ENCODE measurements around the gene HSF5.

The HSF5 gene

DNA sequence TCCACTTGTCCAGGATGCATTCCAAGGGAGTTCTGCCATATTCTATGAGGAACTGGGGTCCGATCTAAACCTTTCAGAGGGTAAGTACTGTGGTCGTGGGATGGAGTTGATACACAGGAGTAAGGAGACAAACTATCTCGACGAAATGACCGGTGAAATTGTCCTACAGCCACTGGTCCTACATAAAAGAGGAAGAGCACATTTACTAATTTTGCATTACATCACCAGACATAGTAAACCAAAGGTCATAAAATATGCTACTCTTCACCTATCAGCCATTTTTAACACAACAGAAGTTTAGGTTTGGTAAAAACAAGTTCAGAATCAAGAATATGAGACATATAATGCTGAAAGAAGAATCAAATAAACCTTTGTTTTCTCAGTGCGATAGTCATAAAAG is 8.1 kb downstream of the HSF5 start:
- Histone ChIP-seq H3K36me3 (ENCODE audit: control insufficient read depth in 1 of 2, insufficient read depth in 2 of 2, low read depth in 1 of 2, low read length in 2 of 2) (no peaks in the 10 kb centered on the region), H3K9ac (ENCODE audit: low read length) (no peak overlapping the region), H3K79me1 (replicated peaks; ENCODE audit: low read length, poor library complexity, severe bottlenecking) (no peaks in the 10 kb centered on the region), H2BK120ac (ENCODE audit: low read depth, low read length) (no peak overlapping the region), H2AFZ (ENCODE audit: low read depth, low read length) (no peak overlapping the region), H3K14ac (ENCODE audit: low read length in 2 of 2) (no peak overlapping the region), H2BK5ac (ENCODE audit: low read depth, low read length, poor library complexity, severe bottlenecking) (no peak overlapping the region), H3K18ac (ENCODE audit: low read depth in 1 of 2, low read length in 2 of 2) (no peak overlapping the region), H3K27me3 (ENCODE audit: control insufficient read depth in 1 of 2, insufficient read depth in 1 of 2, low read length in 2 of 2) (peaks cover 0 to 2% of the 10 kb centered on the region in 2 experiments), H3K4me1 (ENCODE audit: control insufficient read depth, insufficient read depth, low read depth, low read length) (no peaks in the 10 kb centered on the region), H2AK5ac (ENCODE audit: low read length, severe bottlenecking) (no peak overlapping the region), H3K4ac (ENCODE audit: low read depth in 1 of 2, low read length in 2 of 2) (no peak overlapping the region), H3K9me3 (ENCODE audit: control insufficient read depth, low read length) (no peaks in the 10 kb centered on the region), H3K27ac (ENCODE audit: low read length, poor library complexity, severe bottlenecking) (no peak overlapping the region), H3K4me3 (ENCODE audit: insufficient read depth in 1 of 2, low read depth in 1 of 2, low read length in 2 of 2) (no peak overlapping the region), H3K4me2 (ENCODE audit: low read length, poor library complexity, severe bottlenecking) (no peak overlapping the region), H4K91ac (ENCODE audit: low read length) (no peak overlapping the region), H3K23ac (ENCODE audit: low read length in 2 of 2) (no peak overlapping the region), H2BK15ac (ENCODE audit: low read depth, poor library complexity, severe bottlenecking) (no peak overlapping the region), H4K8ac (ENCODE audit: low read length) (no peak overlapping the region), H2BK12ac (ENCODE audit: low read length in 2 of 2) (no peak overlapping the region)
- WGBS = 88% methylated on average over 4 of the region's 6 CpGs
- DNase-seq = no peak

DNA sequence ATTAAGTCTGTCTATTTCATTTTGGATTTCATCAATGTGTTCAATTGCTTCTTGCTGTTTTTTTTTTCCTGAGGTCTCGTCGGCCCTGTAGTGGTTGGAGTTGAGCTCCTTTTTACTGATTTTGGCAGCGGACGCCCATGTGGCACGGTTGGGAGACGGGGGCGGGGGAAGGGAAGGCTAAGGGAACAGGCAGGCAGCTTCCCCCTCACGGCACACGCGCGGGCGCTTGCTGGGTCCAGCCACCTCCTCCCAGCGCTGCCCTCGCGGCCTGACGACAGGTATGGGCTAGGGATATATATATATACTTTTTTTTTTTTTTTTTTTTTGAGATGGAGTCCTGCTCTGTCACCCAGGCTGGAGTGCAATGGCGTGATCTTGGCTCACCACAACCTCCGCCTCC is 11.4 kb downstream of the HSF5 start:
- H3K36me3 ChIP-seq (ENCODE audit: control insufficient read depth in 1 of 2, insufficient read depth in 2 of 2, low read depth in 1 of 2, low read length in 2 of 2) = no peaks in the 10 kb centered on the region
- no peak overlapping the region for H2BK120ac ChIP-seq (ENCODE audit: low read depth, low read length)
- no peak overlapping the region for H3K23ac ChIP-seq (ENCODE audit: low read length in 2 of 2)
- no peak overlapping the region for H3K14ac ChIP-seq (ENCODE audit: low read length in 2 of 2)
- H3K4me3 ChIP-seq (ENCODE audit: insufficient read depth in 1 of 2, low read depth in 1 of 2, low read length in 2 of 2) = no peak overlapping the region
- H3K18ac ChIP-seq (ENCODE audit: low read depth in 1 of 2, low read length in 2 of 2) = no peak overlapping the region
- WGBS = 81% methylated on average over 7 of the region's 18 CpGs
- H3K4me2 ChIP-seq (ENCODE audit: low read length, poor library complexity, severe bottlenecking) = no peak overlapping the region
- H2BK15ac ChIP-seq (ENCODE audit: low read depth, poor library complexity, severe bottlenecking) = no peak overlapping the region
- no peak overlapping the region for H4K91ac ChIP-seq (ENCODE audit: low read length)
- no peaks in the 10 kb centered on the region for H3K79me1 ChIP-seq (replicated peaks; ENCODE audit: low read length, poor library complexity, severe bottlenecking)
- peaks cover 0 to 2% of the 10 kb centered on the region in 2 experiments for H3K27me3 ChIP-seq (ENCODE audit: control insufficient read depth in 1 of 2, insufficient read depth in 1 of 2, low read length in 2 of 2)
- no peak overlapping the region for H3K4ac ChIP-seq (ENCODE audit: low read depth in 1 of 2, low read length in 2 of 2)
- no peak for DNase-seq
- no peaks in the 10 kb centered on the region for H3K4me1 ChIP-seq (ENCODE audit: control insufficient read depth, insufficient read depth, low read depth, low read length)
- no peak overlapping the region for H4K8ac ChIP-seq (ENCODE audit: low read length)
- H2AK5ac ChIP-seq (ENCODE audit: low read length, severe bottlenecking) = no peak overlapping the region
- no peaks in the 10 kb centered on the region for H3K9me3 ChIP-seq (ENCODE audit: control insufficient read depth, low read length)
- no peak overlapping the region for H2AFZ ChIP-seq (ENCODE audit: low read depth, low read length)
- no peak overlapping the region for H3K27ac ChIP-seq (ENCODE audit: low read length, poor library complexity, severe bottlenecking)
- no peak overlapping the region for H3K9ac ChIP-seq (ENCODE audit: low read length)
- no peak overlapping the region for H2BK5ac ChIP-seq (ENCODE audit: low read depth, low read length, poor library complexity, severe bottlenecking)
- H2BK12ac ChIP-seq (ENCODE audit: low read length in 2 of 2) = no peak overlapping the region

DNA sequence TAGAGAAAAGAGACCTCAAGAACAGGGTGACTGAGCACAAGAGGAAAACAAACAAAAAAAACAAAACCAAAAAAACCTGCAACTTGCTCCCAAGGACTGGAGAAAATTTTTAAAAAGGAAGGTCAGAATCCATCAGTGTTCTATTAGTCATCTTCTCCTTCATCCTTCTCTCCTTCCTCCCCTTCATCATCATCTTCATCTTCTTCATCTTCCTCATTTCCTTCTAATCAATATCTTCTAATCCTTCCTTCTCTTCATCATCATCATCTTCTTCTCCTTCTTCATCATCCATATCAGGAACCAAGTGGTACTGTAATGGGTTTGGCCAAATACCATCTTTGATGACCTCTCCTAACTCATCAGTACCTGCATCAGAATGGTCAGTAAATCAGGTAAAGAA is 12.2 kb downstream of the HSF5 start:
- peaks cover 0 to 2% of the 10 kb centered on the region in 2 experiments for H3K27me3 ChIP-seq (ENCODE audit: control insufficient read depth in 1 of 2, insufficient read depth in 1 of 2, low read length in 2 of 2)
- no peak overlapping the region for H3K14ac ChIP-seq (ENCODE audit: low read length in 2 of 2)
- no peak overlapping the region for H4K8ac ChIP-seq (ENCODE audit: low read length)
- no peak overlapping the region for H3K9ac ChIP-seq (ENCODE audit: low read length)
- no peak overlapping the region for H3K23ac ChIP-seq (ENCODE audit: low read length in 2 of 2)
- no peak for DNase-seq
- no peaks in the 10 kb centered on the region for H3K9me3 ChIP-seq (ENCODE audit: control insufficient read depth, low read length)
- H3K4ac ChIP-seq (ENCODE audit: low read depth in 1 of 2, low read length in 2 of 2) = no peak overlapping the region
- H2AK5ac ChIP-seq (ENCODE audit: low read length, severe bottlenecking) = no peak overlapping the region
- H3K4me2 ChIP-seq (ENCODE audit: low read length, poor library complexity, severe bottlenecking) = no peak overlapping the region
- no peak overlapping the region for H2AFZ ChIP-seq (ENCODE audit: low read depth, low read length)
- no peak overlapping the region for H4K91ac ChIP-seq (ENCODE audit: low read length)
- no peak overlapping the region for H2BK5ac ChIP-seq (ENCODE audit: low read depth, low read length, poor library complexity, severe bottlenecking)
- H2BK15ac ChIP-seq (ENCODE audit: low read depth, poor library complexity, severe bottlenecking) = no peak overlapping the region
- no peak overlapping the region for H3K27ac ChIP-seq (ENCODE audit: low read length, poor library complexity, severe bottlenecking)
- H3K4me3 ChIP-seq (ENCODE audit: insufficient read depth in 1 of 2, low read depth in 1 of 2, low read length in 2 of 2) = no peak overlapping the region
- H3K4me1 ChIP-seq (ENCODE audit: control insufficient read depth, insufficient read depth, low read depth, low read length) = no peaks in the 10 kb centered on the region
- H3K18ac ChIP-seq (ENCODE audit: low read depth in 1 of 2, low read length in 2 of 2) = no peak overlapping the region
- H2BK120ac ChIP-seq (ENCODE audit: low read depth, low read length) = no peak overlapping the region
- H3K79me1 ChIP-seq (replicated peaks; ENCODE audit: low read length, poor library complexity, severe bottlenecking) = no peaks in the 10 kb centered on the region
- H2BK12ac ChIP-seq (ENCODE audit: low read length in 2 of 2) = no peak overlapping the region
- H3K36me3 ChIP-seq (ENCODE audit: control insufficient read depth in 1 of 2, insufficient read depth in 2 of 2, low read depth in 1 of 2, low read length in 2 of 2) = no peaks in the 10 kb centered on the region

DNA sequence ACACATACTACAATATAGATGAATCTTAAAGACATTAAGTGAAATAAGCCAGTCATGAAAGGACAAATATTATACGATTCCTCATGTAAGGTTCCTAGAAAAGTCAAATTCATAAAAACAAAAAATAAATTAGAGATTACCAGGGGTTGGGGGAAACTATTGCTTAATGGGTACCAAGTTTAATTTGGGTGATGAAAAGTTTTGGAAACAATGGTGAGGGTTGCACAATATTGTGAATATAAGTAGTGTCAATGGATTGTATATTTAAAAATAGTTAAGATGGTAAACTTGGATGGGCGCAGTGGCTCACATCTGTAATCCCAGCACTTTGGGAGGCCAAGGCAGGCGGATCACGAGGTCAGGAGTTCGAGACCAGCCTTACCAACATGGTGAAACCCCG is 17.9 kb downstream of the HSF5 start:
- Histone ChIP-seq H3K9me3 (ENCODE audit: control insufficient read depth, low read length) (no peaks in the 10 kb centered on the region), H4K8ac (ENCODE audit: low read length) (no peak overlapping the region), H3K18ac (ENCODE audit: low read depth in 1 of 2, low read length in 2 of 2) (no peak overlapping the region), H3K9ac (ENCODE audit: low read length) (no peak overlapping the region), H3K14ac (ENCODE audit: low read length in 2 of 2) (no peak overlapping the region), H2BK120ac (ENCODE audit: low read depth, low read length) (no peak overlapping the region), H2AK5ac (ENCODE audit: low read length, severe bottlenecking) (no peak overlapping the region), H2BK12ac (ENCODE audit: low read length in 2 of 2) (no peak overlapping the region), H3K27ac (ENCODE audit: low read length, poor library complexity, severe bottlenecking) (no peak overlapping the region), H2BK5ac (ENCODE audit: low read depth, low read length, poor library complexity, severe bottlenecking) (no peak overlapping the region), H3K27me3 (ENCODE audit: control insufficient read depth in 1 of 2, insufficient read depth in 1 of 2, low read length in 2 of 2) (peaks cover 0 to 8% of the 10 kb centered on the region in 2 experiments), H3K4ac (ENCODE audit: low read depth in 1 of 2, low read length in 2 of 2) (no peak overlapping the region), H3K4me2 (ENCODE audit: low read length, poor library complexity, severe bottlenecking) (no peak overlapping the region), H4K91ac (ENCODE audit: low read length) (no peak overlapping the region), H2AFZ (ENCODE audit: low read depth, low read length) (no peak overlapping the region), H3K23ac (ENCODE audit: low read length in 2 of 2) (no peak overlapping the region), H3K4me3 (ENCODE audit: insufficient read depth in 1 of 2, low read depth in 1 of 2, low read length in 2 of 2) (no peak overlapping the region), H2BK15ac (ENCODE audit: low read depth, poor library complexity, severe bottlenecking) (no peak overlapping the region), H3K79me1 (replicated peaks; ENCODE audit: low read length, poor library complexity, severe bottlenecking) (no peaks in the 10 kb centered on the region), H3K4me1 (ENCODE audit: control insufficient read depth, insufficient read depth, low read depth, low read length) (no peaks in the 10 kb centered on the region), H3K36me3 (ENCODE audit: control insufficient read depth in 1 of 2, insufficient read depth in 2 of 2, low read depth in 1 of 2, low read length in 2 of 2) (no peaks in the 10 kb centered on the region)
- WGBS = 86% methylated on average over 5 of the region's 6 CpGs
- DNase-seq = no peak
